ENCODE measurements around the gene BMP6.

The BMP6 gene

GRCh38 chr6:7919871-7920270, 194.0 kb downstream of the BMP6 start:
- DNase-seq (ENCODE audit: extremely low read depth in 1 of 2, low read depth in 1 of 2), result no peak

- DNase-seq (ENCODE audit: extremely low read depth in 1 of 2, low read depth in 1 of 2), result no peak
Measured at GRCh38 chr6:7920425-7920824, 194.5 kb downstream of the BMP6 start.

GRCh38 chr6:7921046-7921445, 195.1 kb downstream of the BMP6 start:
- no peak for DNase-seq (ENCODE audit: extremely low read depth in 1 of 2, low read depth in 1 of 2)

- no peak for DNase-seq (ENCODE audit: extremely low read depth in 1 of 2, low read depth in 1 of 2)
Measured at GRCh38 chr6:7921632-7922092, 195.8 kb downstream of the BMP6 start.

GRCh38 chr6:7922596-7922995, 196.7 kb downstream of the BMP6 start:
- DNase-seq (ENCODE audit: extremely low read depth in 1 of 2, low read depth in 1 of 2), result no peak

GRCh38 chr6:7924867-7925266, 199.0 kb downstream of the BMP6 start:
- no peak for DNase-seq (ENCODE audit: extremely low read depth in 1 of 2, low read depth in 1 of 2)
